HCT116 (cell line): ENCODE measurements around the gene SRRT. TPM values are rescaled to one million over a fixed set of nuclear protein-coding genes. Genes with fewer than 3 reads are reported as not detected.

Source experiments
- ATAC-seq: fragments of 200-7000 bp; cut with Tn5 transposase; 2 replicates; pipeline ENCODE4 v1.9.1; 2020; ENCODE audit warnings: mild to moderate bottlenecking, moderate library complexity
- BruUV-seq: library from RNA; stranded (reverse); fragments of 400-500 nt; replicated peaks from 2 replicates; lab custom pipeline; 2021; lab: Mats Ljungman, UMichigan
- CTCF ChIA-PET: fragments of 300-600 bp; sonication (Branson Sonifier 250); formaldehyde crosslinking; loops from one replicate; lab custom pipeline; 2021; ENCODE audit warnings: antibody characterized with exemption; lab: Charles Lee
- POLR2A ChIA-PET: fragments of 300-600, 350-600 bp; sonication (Branson Sonifier 250); formaldehyde crosslinking; loops from one replicate; lab custom pipeline; 2021; ENCODE audit warnings: antibody characterized with exemption; lab: Charles Lee
- RAD21 ChIA-PET, 2 experiments: fragments of 300-600 bp; sonication (Branson Sonifier 250); formaldehyde crosslinking; loops; one replicate each; lab custom pipeline; 2023; ENCODE audit warnings: low total read pairs in 2 of 2; ENCODE audit not compliant: uncharacterized antibody in 2 of 2, unreplicated experiment in 2 of 2, low non-redundant PET in 1 of 2; lab: Charles Lee
- DNase-seq: peaks from one replicate; pipeline ENCODE4 v3.0.0-alpha.2; 2010; ENCODE audit warnings: low read depth, low spot score
- H2AFZ ChIP-seq: fragments of 200-600 bp; shearing (Covaris generic), sonication (generic); 2 replicates; pipeline ENCODE4 v1.6.1; 2017; ENCODE audit warnings: low read depth, mixed run types, mixed read lengths, antibody characterized with exemption, low read length; ENCODE audit not compliant: poor library complexity, severe bottlenecking
- H3K27ac ChIP-seq: 2 replicates; pipeline ENCODE4 v1.5.1; 2012; ENCODE audit warnings: low read depth, low read length
- H3K27me3 ChIP-seq: fragments of 200-600 bp; sonication (generic); 2 replicates; pipeline ENCODE4 v1.6.1; 2016; ENCODE audit warnings: mixed run types, low read length, mixed read lengths; ENCODE audit not compliant: insufficient read depth
- H3K36me3 ChIP-seq, 2 experiments: fragments of 200-500 bp in 1 of 2; fragments of 200-600 bp in 1 of 2; sonication (Bioruptor generic) in 1 of 2; sonication (generic) in 1 of 2; 2 replicates each; pipeline versions ENCODE4 v1.5.1 to v1.6.1; 2014 to 2016; ENCODE audit warnings: low read length in 2 of 2, inconsistent platforms in 1 of 2, mixed read lengths in 1 of 2, mixed run types in 1 of 2; ENCODE audit not compliant: insufficient read depth in 2 of 2, control insufficient read depth in 1 of 2
- H3K4me1 ChIP-seq, 2 experiments: fragments of 200-600 bp in 1 of 2; sonication (generic) in 1 of 2; 2 replicates each; pipeline versions ENCODE4 v1.5.1 to v1.6.1; 2012 to 2017; ENCODE audit warnings: low read length in 2 of 2, inconsistent platforms in 1 of 2, mild to moderate bottlenecking in 1 of 2, mixed read lengths in 1 of 2, mixed run types in 1 of 2, moderate library complexity in 1 of 2; ENCODE audit not compliant: insufficient read depth in 2 of 2, control insufficient read depth in 1 of 2
- H3K4me2 ChIP-seq: fragments of 200-600 bp; sonication (generic); 2 replicates; pipeline ENCODE4 v1.6.1; 2017; ENCODE audit warnings: mixed run types, low read length, mixed read lengths
- H3K4me3 ChIP-seq, 2 experiments: fragments of 200-600 bp in 1 of 2; sonication (generic) in 1 of 2; replicated peaks in 1 of 2; 2 replicates each; pipeline ENCODE4 v1.5.1; 2011 to 2016; ENCODE audit warnings: low read length in 2 of 2, control low read depth in 1 of 2, low read depth in 1 of 2, mild to moderate bottlenecking in 1 of 2, mixed read lengths in 1 of 2, mixed run types in 1 of 2
- H3K79me2 ChIP-seq: fragments of 200-600 bp; sonication (generic); 2 replicates; pipeline ENCODE4 v1.6.1; 2017; ENCODE audit warnings: mild to moderate bottlenecking, mixed run types, low read length, moderate library complexity, mixed read lengths; ENCODE audit not compliant: insufficient read depth
- H3K9ac ChIP-seq: fragments of 200-600 bp; sonication (generic); 2 replicates; pipeline ENCODE4 v1.6.1; 2016; ENCODE audit warnings: low read length, mixed read lengths
- H3K9me2 ChIP-seq: fragments of 200-600 bp; sonication (generic), shearing (Covaris generic); 2 replicates; pipeline ENCODE4 v1.6.1; 2017; ENCODE audit warnings: mixed run types, mild to moderate bottlenecking, moderate library complexity; ENCODE audit not compliant: insufficient read depth
- H3K9me3 ChIP-seq, 2 experiments: fragments of 200-500 bp in 1 of 2; fragments of 200-600 bp in 1 of 2; sonication (Bioruptor generic) in 1 of 2; sonication (generic) in 1 of 2; 2 replicates each; pipeline ENCODE4 v1.6.1; 2014 to 2017; ENCODE audit warnings: low read length in 2 of 2, mixed read lengths in 2 of 2, inconsistent platforms in 1 of 2, low read depth in 1 of 2, mild to moderate bottlenecking in 1 of 2, mixed run types in 1 of 2, moderate library complexity in 1 of 2; ENCODE audit not compliant: control insufficient read depth in 1 of 2, insufficient read depth in 1 of 2
- H4K20me1 ChIP-seq: fragments of 200-600 bp; sonication (generic), shearing (Covaris generic); 2 replicates; pipeline ENCODE4 v1.6.1; 2017; ENCODE audit warnings: mixed run types, mild to moderate bottlenecking, moderate library complexity; ENCODE audit not compliant: insufficient read depth
- JUND ChIP-seq: IDR thresholded peaks from 2 replicates; pipeline ENCODE4 v1.6.1; 2012
- SIN3A ChIP-seq: IDR thresholded peaks from 2 replicates; pipeline ENCODE4 v1.6.1; 2012; ENCODE audit warnings: low read depth
- ZFX ChIP-seq: fragments of 450-650 bp; IDR thresholded peaks from 2 replicates; pipeline ENCODE4 v1.6.1; 2017
- ZNF274 ChIP-seq: fragments of 200-500 bp; sonication (Bioruptor generic); IDR thresholded peaks from 2 replicates; pipeline ENCODE4 v1.6.1; 2014; ENCODE audit warnings: mild to moderate bottlenecking, low read depth, low read length, inconsistent platforms
- intact Hi-C: fragments of 100-400 bp; cut with micrococcal nuclease; formaldehyde crosslinking; loops from 2 replicates; pipeline ENCODE4 v1.10.0; 2022
- total RNA-seq: library from RNA; stranded (reverse); gene quantifications from one replicate; pipeline ENCODE4 v1.2.1, GENCODE V29; 2021; ENCODE audit not compliant: unreplicated experiment
- TF ChIP-seq, protein P1 (sequence below), 3 experiments: fragments of 200-600 bp in 1 of 3; sonication (generic) in 1 of 3; IDR thresholded peaks in 2 of 3; conservative IDR thresholded peaks in 1 of 3; 2 replicates each; pipeline ENCODE4 v1.5.1; 2012 to 2017; ENCODE audit warnings: low read depth in 2 of 3, low read length in 2 of 3, antibody characterized with exemption in 1 of 3, borderline replicate concordance in 1 of 3, control low read depth in 1 of 3, mild to moderate bottlenecking in 1 of 3, mixed read lengths in 1 of 3, mixed run types in 1 of 3, moderate library complexity in 1 of 3; ENCODE audit not compliant: insufficient read depth in 1 of 3

The SRRT gene
- total RNA-seq, 1 experiment from 2014 or later: 252 TPM

DNA sequence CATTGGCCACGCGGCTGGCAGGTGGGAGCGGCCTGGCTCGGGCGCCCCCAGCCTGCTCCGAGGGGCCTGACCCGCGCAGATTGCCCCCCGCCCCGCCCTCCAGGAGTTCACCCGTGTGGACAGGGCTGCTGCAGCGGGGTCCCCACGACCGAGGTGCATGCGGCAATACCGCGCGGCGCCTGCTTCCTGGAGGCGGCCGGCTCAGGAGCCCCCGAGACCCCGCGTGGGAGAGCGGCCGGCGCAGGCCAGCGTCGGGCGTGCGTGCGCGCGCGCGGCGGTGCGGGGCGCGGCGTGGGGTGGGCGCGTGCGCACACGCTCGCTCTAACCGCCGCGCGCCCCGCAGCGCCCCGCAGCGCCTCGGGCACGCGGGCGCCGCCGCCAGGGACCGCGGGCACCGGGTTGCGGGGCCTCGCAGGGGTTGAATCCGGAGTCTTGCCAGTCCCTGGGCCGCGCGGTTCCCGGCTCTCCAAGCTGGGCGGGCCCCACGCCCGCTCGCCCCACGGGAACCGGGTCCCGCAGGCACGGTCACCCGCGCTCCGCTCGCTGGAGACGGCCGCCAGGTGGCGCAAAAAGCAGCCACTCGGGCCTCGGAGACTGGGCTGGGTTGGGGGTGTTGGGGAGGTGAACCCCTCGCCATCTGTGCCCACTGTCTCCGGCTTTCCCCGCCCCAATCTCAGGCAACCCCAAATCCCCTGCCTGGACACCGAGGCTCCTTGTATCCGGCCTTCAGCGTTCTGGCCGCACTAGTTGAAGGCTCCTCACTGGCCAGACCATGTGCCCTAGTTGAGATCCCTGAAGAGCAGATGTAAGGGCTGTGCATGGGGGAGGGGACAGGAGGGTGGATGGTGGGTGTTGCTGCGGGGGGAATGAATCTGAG lies 22.1 kb downstream of the SRRT start:
- ChIA-PET CTCF (interaction anchor here (2.7 kb wide), 1 partner anchor 385 kb away, joined by 8 read pairs; no protein-coding TSS in a partner anchor), POLR2A (no interaction called here), RAD21 (no interaction called here)
- no TSS peak for BruUV-seq
- H3K4me3 ChIP-seq: peak overlapping the region in 1 of 2 experiments; percentile 56; a peak in 1 of 4 replicates
- intact Hi-C loops: loop anchor here (1.0 to 5.0 kb wide), 4 partner anchors 162 to 386 kb away; no protein-coding TSS in a partner anchor
- H3K4me2 ChIP-seq: peak overlapping the region; percentile 91
- no peaks in the 10 kb centered on the region for H3K9me2 ChIP-seq
- H3K27me3 ChIP-seq: no peaks in the 10 kb centered on the region; the same call in 1 of the 2 replicates
- peak overlapping the region; percentile 85 for H2AFZ ChIP-seq
- no peaks in the 10 kb centered on the region for H3K9me3 ChIP-seq
- peaks cover 6 to 31% of the 10 kb centered on the region in 2 experiments for H3K4me1 ChIP-seq
- H3K27ac ChIP-seq: no peak overlapping the region
- no peak for DNase-seq
- H4K20me1 ChIP-seq: no peaks in the 10 kb centered on the region
- no peak for TF ChIP-seq JUND
- no peak for TF ChIP-seq ZNF274
- TF ChIP-seq, protein P1, sequence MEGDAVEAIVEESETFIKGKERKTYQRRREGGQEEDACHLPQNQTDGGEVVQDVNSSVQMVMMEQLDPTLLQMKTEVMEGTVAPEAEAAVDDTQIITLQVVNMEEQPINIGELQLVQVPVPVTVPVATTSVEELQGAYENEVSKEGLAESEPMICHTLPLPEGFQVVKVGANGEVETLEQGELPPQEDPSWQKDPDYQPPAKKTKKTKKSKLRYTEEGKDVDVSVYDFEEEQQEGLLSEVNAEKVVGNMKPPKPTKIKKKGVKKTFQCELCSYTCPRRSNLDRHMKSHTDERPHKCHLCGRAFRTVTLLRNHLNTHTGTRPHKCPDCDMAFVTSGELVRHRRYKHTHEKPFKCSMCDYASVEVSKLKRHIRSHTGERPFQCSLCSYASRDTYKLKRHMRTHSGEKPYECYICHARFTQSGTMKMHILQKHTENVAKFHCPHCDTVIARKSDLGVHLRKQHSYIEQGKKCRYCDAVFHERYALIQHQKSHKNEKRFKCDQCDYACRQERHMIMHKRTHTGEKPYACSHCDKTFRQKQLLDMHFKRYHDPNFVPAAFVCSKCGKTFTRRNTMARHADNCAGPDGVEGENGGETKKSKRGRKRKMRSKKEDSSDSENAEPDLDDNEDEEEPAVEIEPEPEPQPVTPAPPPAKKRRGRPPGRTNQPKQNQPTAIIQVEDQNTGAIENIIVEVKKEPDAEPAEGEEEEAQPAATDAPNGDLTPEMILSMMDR (IDR thresholded peaks at IDR 0.05 in 2 of 3, conservative IDR thresholded peaks at IDR 0.05 in 1 of 3; ENCODE audit: borderline replicate concordance in 1 of 3, insufficient read depth in 1 of 3, low read depth in 2 of 3, low read length in 2 of 3): peak in 2 of 3 experiments; percentile 74 to 82; a peak in 4 of 6 replicates
- TF ChIP-seq ZFX: no peak
- no peak for TF ChIP-seq SIN3A
- no peaks in the 10 kb centered on the region for H3K79me2 ChIP-seq
- no peak overlapping the region; the same call in 1 of the 2 replicates for H3K9ac ChIP-seq
- H3K36me3 ChIP-seq: no peaks in the 10 kb centered on the region
- ATAC-seq: peak; percentile 61
